Measurements from ENCODE around the gene ELMO1.
A peak's percentile ranks its signal among the peaks of the same experiment; 100 is the strongest.

Gene ELMO1

GRCh38 chr7:37076668-37077067, 372.0 kb downstream of the ELMO1 start:
- DNase-seq, result no peak

DNA sequence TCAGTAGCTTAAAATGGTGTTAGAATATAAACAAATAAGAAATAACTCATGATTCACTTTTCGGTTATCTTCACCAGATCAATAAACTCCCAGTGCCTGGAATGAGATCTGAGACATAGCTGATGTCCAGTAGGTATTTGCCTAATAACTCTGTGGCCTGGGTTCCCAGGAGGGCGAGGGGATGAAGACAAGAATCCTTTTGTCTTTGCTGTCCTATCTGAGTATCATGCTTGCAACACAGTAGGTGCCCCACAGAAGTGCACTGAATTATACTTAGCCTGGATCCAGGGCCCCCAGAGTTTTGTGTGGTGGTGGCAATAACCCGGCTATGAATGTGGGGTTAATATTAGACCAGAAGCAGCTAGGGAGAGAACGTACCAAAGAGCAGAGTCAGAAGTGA, 374.3 kb downstream of the ELMO1 start:
- DNase-seq, result no peak

DNA sequence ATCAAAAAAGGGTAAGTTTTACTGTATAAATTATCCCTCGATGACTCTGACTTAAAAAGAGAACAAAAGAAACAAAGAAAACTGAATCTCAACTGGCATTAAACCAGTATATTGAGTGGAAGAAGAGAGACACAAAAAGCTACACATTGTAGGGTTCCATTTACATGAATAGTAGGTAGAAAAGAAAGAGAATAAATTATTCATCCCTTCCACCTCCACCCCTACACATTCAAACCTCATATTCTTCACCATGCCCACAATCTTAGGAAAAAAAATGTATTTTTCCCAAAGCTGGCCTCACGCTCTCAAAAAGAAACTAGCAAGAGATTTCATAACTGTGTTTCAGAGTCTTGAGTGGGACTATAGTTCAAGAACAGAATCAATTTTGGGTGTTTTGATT, 377.5 kb downstream of the ELMO1 start:
- DNase-seq, result no peak

DNA sequence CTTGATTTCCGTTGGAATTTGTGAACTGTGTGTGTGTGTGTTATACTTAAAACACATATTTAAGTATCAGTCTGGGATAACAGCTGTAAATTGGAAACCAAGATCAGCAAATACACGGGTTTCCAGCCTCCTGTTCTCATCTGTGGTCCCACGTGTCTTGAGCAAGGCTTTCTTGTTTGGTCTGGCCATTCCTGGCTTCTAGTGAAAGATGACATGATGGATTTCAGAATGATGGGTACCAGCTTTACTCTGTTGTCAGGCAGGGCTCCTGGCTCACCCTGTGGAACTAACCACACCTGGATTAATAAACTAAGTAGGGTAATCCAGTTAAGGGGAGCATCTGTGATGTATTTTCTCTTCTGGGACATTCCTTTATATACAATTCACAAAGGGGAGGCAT, 378.2 kb downstream of the ELMO1 start:
- no peak for DNase-seq

- DNase-seq, result no peak
Observed at GRCh38 chr7:37070031-37070430, 378.6 kb downstream of the ELMO1 start.

GRCh38 chr7:37069336-37069735, 379.3 kb downstream of the ELMO1 start:
- no peak for DNase-seq

DNA sequence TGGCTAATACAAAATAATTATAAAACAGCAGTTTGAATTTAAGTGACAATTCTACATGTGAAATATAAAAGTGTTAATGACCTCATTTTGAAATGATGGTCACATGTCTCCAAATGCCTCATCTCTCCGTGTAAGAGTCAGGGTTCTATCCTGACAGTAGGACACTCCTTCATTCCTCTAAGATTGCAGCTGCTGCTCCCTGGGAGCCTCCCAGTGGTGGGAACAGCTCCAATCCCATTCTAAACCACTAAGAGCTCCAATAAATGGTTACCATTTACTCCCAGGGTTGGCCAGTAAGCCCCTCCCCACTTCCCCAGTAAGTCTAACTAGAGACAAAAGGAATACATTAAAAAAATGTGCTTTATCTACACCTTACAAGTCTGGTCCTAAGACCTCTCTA, 379.8 kb downstream of the ELMO1 start:
- DNase-seq, result no peak

DNA sequence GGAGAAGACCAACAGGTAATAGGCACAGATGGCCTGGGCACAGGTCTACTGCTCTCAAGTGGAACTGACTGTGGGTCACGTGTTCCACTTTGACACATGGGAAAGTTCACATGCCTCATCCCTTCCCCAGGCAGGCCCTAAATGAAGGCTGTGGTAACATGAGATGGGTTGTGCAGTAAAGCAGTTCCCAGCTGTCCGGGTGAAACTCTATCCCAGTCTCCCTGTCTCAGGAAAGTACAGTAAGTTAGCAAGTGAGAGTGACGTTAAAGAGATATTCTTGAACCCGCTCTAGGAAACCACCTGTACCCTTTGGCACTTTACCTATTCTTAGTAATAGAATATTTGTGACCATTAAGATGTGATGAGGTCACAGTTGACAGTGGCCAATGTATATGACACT, 380.6 kb downstream of the ELMO1 start:
- DNase-seq, result peak; percentile 10

DNA sequence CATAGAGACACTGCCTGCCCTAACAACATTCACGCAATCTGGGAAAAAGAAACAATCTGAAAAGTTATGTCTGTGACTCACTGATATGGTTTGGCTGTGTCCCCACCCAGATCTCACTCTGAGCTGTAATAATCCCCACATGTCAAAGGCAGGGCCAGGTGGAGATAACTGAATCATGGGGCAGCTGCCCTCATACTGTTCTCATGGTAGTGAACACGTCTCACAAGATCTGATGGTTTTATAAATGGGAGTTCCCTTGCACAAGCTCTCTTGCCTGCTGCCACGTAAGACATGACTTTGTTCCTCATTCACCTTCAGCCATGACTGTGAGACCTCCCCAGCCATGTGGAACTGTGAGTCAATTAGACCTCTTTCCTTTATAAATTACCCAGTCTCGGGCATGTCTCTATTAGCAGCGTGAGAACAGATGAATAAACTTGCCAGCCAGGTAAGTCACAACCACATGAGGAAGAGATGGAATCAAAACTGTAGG, 382.8 kb downstream of the ELMO1 start:
- no peak for DNase-seq

DNA sequence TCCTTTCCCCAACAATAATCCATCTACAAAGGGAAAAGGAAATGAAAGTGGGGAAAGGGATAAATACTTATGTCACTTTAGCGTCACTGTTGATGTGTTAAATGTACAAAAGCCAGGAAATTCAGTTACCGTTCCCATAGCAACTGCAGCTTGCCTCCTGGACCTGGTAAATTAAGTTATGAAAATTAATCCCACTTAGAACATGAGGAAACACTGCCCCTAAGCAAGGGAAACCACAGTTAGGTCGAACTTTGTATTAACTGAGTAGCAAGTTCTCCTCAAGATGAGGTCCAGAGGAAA, 386.2 kb downstream of the ELMO1 start:
- no peak for DNase-seq

GRCh38 chr7:37061849-37062559, 386.7 kb downstream of the ELMO1 start:
- no peak for DNase-seq

DNA sequence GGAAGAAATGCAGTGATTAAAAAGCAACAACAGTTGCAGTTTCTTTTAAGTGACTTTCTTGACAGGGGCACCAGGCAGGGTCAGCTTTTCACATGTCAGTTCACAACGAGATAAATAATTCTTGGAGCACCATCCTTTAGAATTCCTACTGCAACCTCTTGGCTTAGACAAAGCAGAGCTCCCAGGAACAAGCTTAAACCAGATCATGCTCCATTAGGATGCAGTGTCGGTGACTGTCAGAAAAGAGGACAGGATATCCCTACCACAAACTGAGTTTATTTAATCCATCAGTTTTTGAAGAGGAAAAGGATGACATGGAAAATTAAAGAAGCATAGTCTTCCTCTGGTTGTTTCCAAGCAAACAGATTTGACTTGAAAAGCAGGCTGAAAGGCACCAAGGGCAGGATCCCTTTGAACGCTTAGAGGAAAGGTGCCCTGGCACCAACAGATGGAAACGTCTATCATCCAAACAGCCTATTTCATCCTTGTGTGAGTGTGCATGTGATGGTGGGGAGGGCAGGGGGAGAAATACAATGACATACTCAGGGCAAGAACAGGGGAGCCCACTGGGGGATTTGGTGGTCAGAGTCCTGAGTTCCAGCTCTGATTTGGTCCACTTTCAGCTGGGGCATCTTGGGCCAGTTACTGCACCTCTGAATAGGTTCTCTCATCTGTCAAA, 392.3 kb downstream of the ELMO1 start:
- DNase-seq, result no peak

GRCh38 chr7:37054624-37055241, 393.9 kb downstream of the ELMO1 start:
- DNase-seq, result no peak

DNA sequence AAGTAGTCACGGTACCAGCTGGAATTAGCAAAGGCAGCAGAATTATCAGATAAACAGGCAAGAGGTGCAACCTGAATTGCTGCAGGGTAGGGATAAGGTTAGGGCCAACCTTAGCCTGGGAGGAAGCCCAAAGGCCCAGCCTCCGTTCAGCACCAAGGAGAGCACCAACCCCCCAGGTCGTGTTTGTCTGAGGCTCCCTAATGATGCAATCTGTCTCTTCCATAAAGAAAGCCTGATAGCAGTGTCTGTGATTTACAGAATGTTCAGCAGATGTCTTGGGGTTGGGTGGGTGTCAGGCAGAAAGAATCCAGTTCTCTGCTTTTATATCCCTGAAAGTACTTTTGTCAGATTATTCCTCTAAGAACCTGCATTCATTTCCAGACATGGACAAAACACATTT, 396.0 kb downstream of the ELMO1 start:
- DNase-seq, result no peak

DNA sequence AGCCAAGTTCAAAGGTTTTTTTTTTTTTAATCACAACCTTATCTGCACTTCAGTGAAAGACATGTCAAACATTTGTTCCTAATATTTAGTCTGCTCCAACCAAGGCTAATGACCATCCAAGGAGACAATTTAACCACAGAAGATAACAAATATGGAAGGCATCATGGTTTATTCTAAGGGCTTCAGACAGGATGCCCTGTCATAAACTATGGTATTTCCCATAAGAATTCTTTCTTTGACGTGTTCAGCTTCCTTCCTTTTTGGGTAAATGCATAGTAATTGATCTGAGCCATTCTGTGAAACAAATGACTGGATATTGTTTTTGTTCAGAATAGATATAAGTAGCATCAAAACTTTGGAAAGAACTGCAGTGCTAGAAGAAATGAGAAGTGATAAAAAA, 397.9 kb downstream of the ELMO1 start:
- DNase-seq, result no peak

- DNase-seq, result no peak
Observed at GRCh38 chr7:37048674-37049073, 400.0 kb downstream of the ELMO1 start.

DNA sequence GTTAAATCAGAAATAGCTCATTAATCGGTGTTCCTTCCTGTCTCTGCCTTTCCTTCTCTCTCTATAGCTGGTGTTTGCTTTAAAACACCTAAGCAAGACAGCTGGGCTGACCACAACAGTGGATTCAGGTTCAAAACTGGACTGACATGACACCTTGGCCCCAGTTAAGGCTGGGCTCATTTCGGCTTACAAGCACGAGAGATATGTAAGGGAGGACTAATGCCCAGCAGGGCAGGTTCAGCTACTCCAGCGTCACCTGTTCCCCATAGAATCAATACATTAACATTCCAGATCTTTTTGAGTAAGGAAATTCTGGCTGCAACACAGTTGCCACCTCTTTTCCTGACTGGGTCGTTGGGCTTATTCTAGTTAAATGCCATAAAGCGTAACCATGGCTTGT, 401.4 kb downstream of the ELMO1 start:
- DNase-seq, result no peak

DNA sequence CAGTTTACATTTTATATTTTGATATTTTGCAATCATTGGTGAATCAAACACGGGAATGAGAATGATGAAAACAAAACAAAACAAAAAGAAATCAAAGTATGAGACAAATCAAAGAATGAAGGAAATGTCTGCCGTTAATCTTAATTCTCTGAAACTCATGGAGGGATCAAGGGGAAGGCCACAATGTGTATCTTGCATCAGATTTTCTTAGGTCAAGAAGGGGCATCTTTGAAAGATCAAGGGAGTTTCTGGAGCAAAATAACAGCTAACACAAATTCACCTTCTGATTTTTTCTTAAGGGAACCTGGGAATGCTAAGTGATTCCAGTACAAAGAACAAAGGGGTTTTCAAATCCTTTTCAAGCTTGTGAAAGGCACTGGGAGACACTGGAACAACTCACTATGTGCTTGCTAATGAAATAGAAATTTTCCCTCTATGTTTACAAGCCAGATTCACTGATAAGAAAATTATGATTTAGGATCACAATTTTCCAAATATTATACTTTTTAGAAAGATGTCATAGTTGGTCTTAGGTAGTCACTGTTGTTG, 402.1 kb downstream of the ELMO1 start:
- no peak for DNase-seq

DNA sequence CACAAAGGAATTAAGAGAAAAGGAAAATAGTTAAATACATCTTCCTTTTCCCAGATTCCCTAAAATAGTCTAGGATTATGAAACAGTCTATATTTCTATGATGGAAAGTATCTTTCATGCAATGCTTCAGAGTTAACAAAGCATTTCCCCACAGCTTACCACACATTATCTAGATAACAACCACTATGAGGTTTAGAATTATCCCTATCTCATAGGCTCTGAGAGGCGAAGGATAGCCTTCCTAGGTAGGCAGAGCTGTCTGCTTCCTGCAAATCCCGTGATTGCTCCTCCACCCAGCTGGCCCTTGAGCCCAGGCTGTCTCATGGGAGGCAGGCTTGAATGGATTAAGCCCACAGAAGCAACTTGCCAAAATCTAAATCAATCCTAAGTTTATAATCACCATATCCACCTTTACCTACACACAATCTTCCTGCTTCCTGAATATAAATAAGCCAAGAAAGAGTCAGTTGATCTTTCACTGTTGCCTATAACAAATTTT, 402.9 kb downstream of the ELMO1 start:
- no peak for DNase-seq

DNA sequence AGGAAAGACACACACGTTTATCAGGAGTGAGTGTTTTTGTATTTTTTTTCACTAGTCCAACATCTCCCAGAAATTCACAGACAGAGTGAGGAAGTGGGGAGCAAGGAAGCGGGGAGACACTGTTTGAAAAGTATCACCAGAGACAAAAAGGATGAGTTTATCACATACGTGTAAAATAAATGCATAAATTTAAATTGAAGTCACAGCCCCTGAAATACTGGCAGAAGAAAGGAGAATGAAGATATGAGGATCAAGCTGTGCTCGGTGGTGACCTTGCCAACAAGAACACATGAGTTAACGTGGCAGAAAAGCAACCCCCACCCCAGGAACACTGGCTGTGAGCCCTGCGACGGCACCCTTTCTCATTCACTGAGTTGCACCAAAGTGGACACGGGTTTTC, 407.2 kb downstream of the ELMO1 start:
- DNase-seq, result no peak

GRCh38 chr7:37040330-37040729, 408.3 kb downstream of the ELMO1 start:
- DNase-seq, result peak; percentile 22

- DNase-seq, result no peak
Observed at GRCh38 chr7:37039131-37039749, 409.4 kb downstream of the ELMO1 start.

DNA sequence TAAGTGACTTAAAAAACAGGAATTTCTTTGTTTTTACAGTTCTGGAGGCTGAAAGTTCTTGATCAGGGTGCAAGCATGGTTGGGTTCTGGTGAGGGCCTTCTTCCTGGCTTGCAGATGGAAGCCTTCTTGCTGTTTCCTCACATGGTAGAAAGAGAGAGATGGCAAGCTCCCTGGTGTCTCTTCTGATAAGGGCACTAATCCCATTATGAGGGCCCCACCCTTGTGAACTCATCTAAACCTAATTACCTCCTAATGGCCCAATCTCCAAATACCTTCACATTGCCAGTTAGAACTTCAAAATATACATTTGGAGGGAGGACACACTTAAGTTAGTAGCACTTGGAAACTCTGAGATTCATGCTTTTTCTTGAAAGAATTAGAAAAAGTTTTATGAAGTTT, 410.0 kb downstream of the ELMO1 start:
- no peak for DNase-seq

DNA sequence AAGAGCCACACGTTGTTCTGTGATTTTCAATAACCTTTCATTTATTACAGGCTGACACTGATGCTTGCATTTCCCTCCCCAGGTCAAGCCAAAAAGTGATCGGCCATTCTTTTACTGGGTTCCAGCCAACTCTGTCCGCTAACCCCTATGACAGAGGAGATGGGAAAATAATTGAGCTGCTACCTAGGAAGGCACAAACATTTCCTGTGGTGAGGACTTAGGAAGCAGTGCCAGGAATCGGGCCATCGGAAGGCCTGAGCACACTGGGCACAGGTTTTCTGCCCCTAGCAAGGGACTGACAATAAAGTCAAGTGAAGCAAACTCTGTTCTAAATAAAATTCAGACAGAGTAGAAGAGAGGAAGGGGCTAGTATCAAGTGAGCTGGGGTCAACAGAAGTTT, 411.4 kb downstream of the ELMO1 start:
- no peak for DNase-seq
